Measurements from ENCODE around the gene NFKB2. TPM values are rescaled to one million over a fixed set of nuclear protein-coding genes. Genes with fewer than 3 reads are reported as not detected.

The NFKB2 gene
- total RNA-seq, 1 donor from 2014 or later = 6.8 TPM

DNA sequence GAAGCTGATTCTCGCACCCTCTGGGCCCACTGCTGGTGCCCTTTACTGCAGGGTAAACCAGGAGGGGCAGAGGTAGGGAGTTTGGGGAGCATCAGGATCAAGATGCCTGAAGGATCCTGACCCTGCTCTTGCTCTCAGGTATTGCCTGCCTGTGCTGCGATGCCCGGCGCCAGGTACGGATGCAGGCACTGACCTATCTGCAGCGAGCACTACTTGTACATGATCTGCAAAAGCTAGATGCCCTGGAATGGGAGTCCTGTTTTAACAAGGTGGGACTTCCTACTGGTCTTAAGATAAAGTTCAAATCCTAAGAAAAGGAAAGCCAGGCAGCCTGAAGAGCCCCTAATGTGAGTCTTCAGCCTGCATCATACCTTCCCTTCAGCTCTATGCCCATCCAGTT, 16.1 kb upstream of the NFKB2 start:
- H3K4me3 ChIP-seq (ENCODE audit: low read depth, low read length) = no peak overlapping the region
- TF ChIP-seq, protein P1, sequence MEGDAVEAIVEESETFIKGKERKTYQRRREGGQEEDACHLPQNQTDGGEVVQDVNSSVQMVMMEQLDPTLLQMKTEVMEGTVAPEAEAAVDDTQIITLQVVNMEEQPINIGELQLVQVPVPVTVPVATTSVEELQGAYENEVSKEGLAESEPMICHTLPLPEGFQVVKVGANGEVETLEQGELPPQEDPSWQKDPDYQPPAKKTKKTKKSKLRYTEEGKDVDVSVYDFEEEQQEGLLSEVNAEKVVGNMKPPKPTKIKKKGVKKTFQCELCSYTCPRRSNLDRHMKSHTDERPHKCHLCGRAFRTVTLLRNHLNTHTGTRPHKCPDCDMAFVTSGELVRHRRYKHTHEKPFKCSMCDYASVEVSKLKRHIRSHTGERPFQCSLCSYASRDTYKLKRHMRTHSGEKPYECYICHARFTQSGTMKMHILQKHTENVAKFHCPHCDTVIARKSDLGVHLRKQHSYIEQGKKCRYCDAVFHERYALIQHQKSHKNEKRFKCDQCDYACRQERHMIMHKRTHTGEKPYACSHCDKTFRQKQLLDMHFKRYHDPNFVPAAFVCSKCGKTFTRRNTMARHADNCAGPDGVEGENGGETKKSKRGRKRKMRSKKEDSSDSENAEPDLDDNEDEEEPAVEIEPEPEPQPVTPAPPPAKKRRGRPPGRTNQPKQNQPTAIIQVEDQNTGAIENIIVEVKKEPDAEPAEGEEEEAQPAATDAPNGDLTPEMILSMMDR (IDR thresholded peaks at IDR 0.05; ENCODE audit: insufficient read depth, low read length, severe bottlenecking) = no peak
- peaks cover 35% of the 10 kb centered on the region for H3K36me3 ChIP-seq (ENCODE audit: control insufficient read depth, insufficient read depth, low read length)
- no peaks in the 10 kb centered on the region for H3K27me3 ChIP-seq (ENCODE audit: control insufficient read depth, insufficient read depth, low read length)
- FAIRE-seq = no peak
- no peak for DNase-seq (ENCODE audit: low read depth)

GRCh38 chr10:102381983-102382382, 13.5 kb upstream of the NFKB2 start:
- FAIRE-seq = no peak
- H3K36me3 ChIP-seq (ENCODE audit: control insufficient read depth, insufficient read depth, low read length) = peaks cover 29% of the 10 kb centered on the region
- TF ChIP-seq, protein P1 (IDR thresholded peaks at IDR 0.05; ENCODE audit: insufficient read depth, low read length, severe bottlenecking) = no peak

GRCh38 chr10:102382871-102383270, 12.6 kb upstream of the NFKB2 start:
- no peak overlapping the region for H3K4me3 ChIP-seq (ENCODE audit: low read depth, low read length)
- FAIRE-seq (peak; percentile 62), DNase-seq (ENCODE audit: low read depth) (no peak)
- H3K27me3 ChIP-seq (ENCODE audit: control insufficient read depth, insufficient read depth, low read length) = no peaks in the 10 kb centered on the region
- H3K36me3 ChIP-seq (ENCODE audit: control insufficient read depth, insufficient read depth, low read length) = peaks cover 29% of the 10 kb centered on the region
- TF ChIP-seq, protein P1 (IDR thresholded peaks at IDR 0.05; ENCODE audit: insufficient read depth, low read length, severe bottlenecking) = no peak

More at GRCh38 chr10:102381983-102382382, 13.5 kb upstream of the NFKB2 start:
- Histone ChIP-seq H3K4me3 (ENCODE audit: low read depth, low read length) (no peak overlapping the region), H3K27me3 (ENCODE audit: control insufficient read depth, insufficient read depth, low read length) (no peaks in the 10 kb centered on the region)
- no peak for DNase-seq (ENCODE audit: low read depth)

DNA sequence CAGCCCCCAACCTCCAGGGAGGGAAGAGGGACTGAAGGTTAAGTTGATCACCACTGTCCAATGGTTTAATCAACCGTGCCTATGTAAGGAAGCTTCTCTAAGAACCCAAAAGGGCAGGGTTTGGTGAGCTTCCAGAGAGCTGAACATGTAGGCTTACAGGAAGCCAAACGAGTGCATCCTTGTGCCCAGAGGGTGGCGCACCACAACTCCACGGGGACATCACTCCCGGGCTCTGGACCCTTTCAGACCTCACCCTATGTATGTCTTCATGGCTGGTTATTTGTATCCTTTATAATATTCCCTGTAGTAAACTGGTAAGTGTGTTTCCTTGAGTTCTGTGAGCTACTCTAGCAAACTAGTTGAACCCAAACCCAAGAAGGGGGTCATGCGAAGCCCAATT, 11.5 kb upstream of the NFKB2 start:
- Histone ChIP-seq H3K27me3 (ENCODE audit: control insufficient read depth, insufficient read depth, low read length) (no peaks in the 10 kb centered on the region), H3K4me3 (ENCODE audit: low read depth, low read length) (no peak overlapping the region), H3K36me3 (ENCODE audit: control insufficient read depth, insufficient read depth, low read length) (peaks cover 28% of the 10 kb centered on the region)
- DNase-seq (ENCODE audit: low read depth) (no peak), FAIRE-seq (no peak)
- TF ChIP-seq, protein P1 (IDR thresholded peaks at IDR 0.05; ENCODE audit: insufficient read depth, low read length, severe bottlenecking) = peak; percentile 10

DNA sequence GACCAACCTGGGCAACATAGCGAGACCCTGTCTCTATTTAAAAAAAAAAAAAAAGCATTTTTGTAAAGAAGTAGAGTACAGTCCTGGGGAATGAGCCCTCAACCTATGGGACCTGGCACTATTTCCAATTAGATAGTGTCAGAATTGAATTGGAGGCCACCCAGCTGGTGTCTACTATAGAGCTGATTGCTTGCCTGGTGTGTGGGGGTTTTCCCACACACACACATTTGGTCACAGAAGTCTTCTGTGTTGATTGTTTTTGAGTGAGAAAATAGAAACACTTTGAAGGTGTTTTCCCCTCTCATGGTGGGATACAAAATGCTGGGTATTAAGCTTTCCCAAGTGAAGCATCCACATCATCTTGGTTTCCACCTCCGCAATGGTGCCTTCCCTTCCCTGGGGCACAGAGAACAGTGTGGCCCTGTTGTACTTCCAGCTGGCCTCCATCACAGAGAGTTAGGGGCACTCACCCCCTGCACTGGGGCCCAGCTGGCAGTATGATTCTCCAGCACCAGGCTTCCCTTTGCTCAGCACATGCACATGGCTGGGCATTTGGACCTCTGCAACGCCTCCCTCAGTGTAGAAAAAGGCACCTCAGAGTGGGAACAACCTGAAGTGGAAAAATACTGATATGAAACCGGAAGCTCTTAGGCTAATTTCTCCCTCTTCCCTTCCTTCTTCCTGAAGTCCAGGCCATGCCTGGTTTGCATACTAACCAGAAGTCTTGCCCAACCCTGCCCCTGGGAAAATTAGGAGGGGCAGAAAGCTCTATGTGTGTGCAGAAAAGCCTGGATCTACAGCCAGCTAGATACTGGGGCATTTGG, 10.7 kb upstream of the NFKB2 start:
- peaks cover 21% of the 10 kb centered on the region for H3K36me3 ChIP-seq (ENCODE audit: control insufficient read depth, insufficient read depth, low read length)
- no peak for DNase-seq (ENCODE audit: low read depth)
- no peak overlapping the region for H3K4me3 ChIP-seq (ENCODE audit: low read depth, low read length)
- no peak for FAIRE-seq
- H3K27me3 ChIP-seq (ENCODE audit: control insufficient read depth, insufficient read depth, low read length) = no peaks in the 10 kb centered on the region
- TF ChIP-seq, protein P1 (IDR thresholded peaks at IDR 0.05; ENCODE audit: insufficient read depth, low read length, severe bottlenecking) = no peak

Measured in bronchial epithelial cell (primary cell).